Left ventricle myocardium superior (tissue), 1 donor: ENCODE data around the gene EHMT1. TPM values are rescaled to one million over a fixed set of nuclear protein-coding genes. Genes with fewer than 3 reads are reported as not detected.
"Not testable (repeated sequence)": the region's sequence is repeated elsewhere in the genome, so short reads cannot be mapped to it uniquely, and the experiment has no call there.

Source experiments
- ATAC-seq: fragments of 200-7000 bp; cut with Tn5 transposase; one replicate; pipeline ENCODE4 v1.9.1; 2020; ENCODE audit warnings: mild to moderate bottlenecking, moderate library complexity
- DNase-seq: peaks from one replicate; pipeline ENCODE4 v3.0.0-alpha.2; 2020
- intact Hi-C: fragments of 100-400 bp; cut with micrococcal nuclease; formaldehyde crosslinking; loops from one replicate; pipeline ENCODE4 v1.11.0; 2022
- total RNA-seq: library from RNA; stranded (reverse); fragmentation: NEBNext Ultra II Directional; extraction: Animal tissue kit (Norgen Biotek cat#: 25700); gene quantifications from one replicate; pipeline ENCODE4 v1.2.1, GENCODE V29; 2021
- donor health status: DM: no; HTN: yes; CAD: no; lungs with severe emphysema.

The EHMT1 gene
- total RNA-seq, 1 donor from 2014 or later, result 37.0 TPM

- no peak for DNase-seq
- intact Hi-C loops, result no loop called here
- no peak for ATAC-seq
Observed at GRCh38 chr9:137763271-137763955, 144.6 kb downstream of the EHMT1 start.

- DNase-seq (no peak), ATAC-seq (no peak)
- intact Hi-C loops, result no loop called here
Observed at GRCh38 chr9:137764171-137764671, 145.4 kb downstream of the EHMT1 start.

GRCh38 chr9:137764981-137765380, 146.2 kb downstream of the EHMT1 start:
- DNase-seq (no peak), ATAC-seq (no peak)
- intact Hi-C loops, result no loop called here

GRCh38 chr9:137765536-137765935, 146.7 kb downstream of the EHMT1 start:
- ATAC-seq (no peak), DNase-seq (no peak)
- intact Hi-C loops, result no loop called here

GRCh38 chr9:137771580-137771979, 152.8 kb downstream of the EHMT1 start:
- intact Hi-C loops, result no loop called here
- DNase-seq (no peak), ATAC-seq (no peak)

- DNase-seq, result no peak
Observed at GRCh38 chr9:137772281-137772873, 153.6 kb downstream of the EHMT1 start.

GRCh38 chr9:137774775-137775386, 156.1 kb downstream of the EHMT1 start:
- intact Hi-C loops, result no loop called here
- DNase-seq (no peak), ATAC-seq (no peak)

More at GRCh38 chr9:137772281-137772873, 153.6 kb downstream of the EHMT1 start:
- ATAC-seq, result no peak
- intact Hi-C loops, result no loop called here

GRCh38 chr9:137776306-137776995, 157.6 kb downstream of the EHMT1 start:
- no peak for DNase-seq
- ATAC-seq, result no peak
- intact Hi-C loops, result no loop called here

GRCh38 chr9:137777761-137778160, 159.0 kb downstream of the EHMT1 start:
- intact Hi-C loops, result no loop called here
- ATAC-seq (no peak), DNase-seq (no peak)

GRCh38 chr9:137778336-137778735, 159.5 kb downstream of the EHMT1 start:
- ATAC-seq, result no peak
- DNase-seq, result no peak
- intact Hi-C loops, result no loop called here

GRCh38 chr9:137778914-137779313, 160.1 kb downstream of the EHMT1 start:
- intact Hi-C loops, result no loop called here
- DNase-seq (no peak), ATAC-seq (no peak)

GRCh38 chr9:137780031-137780430, 161.2 kb downstream of the EHMT1 start:
- ATAC-seq, DNase-seq, intact Hi-C loops: not testable (repeated sequence)

GRCh38 chr9:137781906-137782585, 163.2 kb downstream of the EHMT1 start:
- intact Hi-C loops, result no loop called here
- DNase-seq (no peak), ATAC-seq (no peak)

- DNase-seq, result no peak
- intact Hi-C loops, result no loop called here
- no peak for ATAC-seq
Observed at GRCh38 chr9:137783521-137783920, 164.7 kb downstream of the EHMT1 start.

- intact Hi-C loops, result no loop called here
- no peak for ATAC-seq
- DNase-seq, result no peak
Observed at GRCh38 chr9:137784046-137784445, 165.2 kb downstream of the EHMT1 start.

- DNase-seq (no peak), ATAC-seq (no peak)
- intact Hi-C loops, result no loop called here
Observed at GRCh38 chr9:137784641-137785513, 166.1 kb downstream of the EHMT1 start.

- ATAC-seq (no peak), DNase-seq (no peak)
- intact Hi-C loops, result no loop called here
Observed at GRCh38 chr9:137785704-137786161, 166.9 kb downstream of the EHMT1 start.

- ATAC-seq, result no peak
- intact Hi-C loops, result no loop called here
- no peak for DNase-seq
Observed at GRCh38 chr9:137786511-137786920, 167.7 kb downstream of the EHMT1 start.
